Stimulated activated memory B cell treated with anti-CD40 and anti-IgM and Interleukin-4, amounts not matched to agents 10 μg/mL and 1 μg/mL and 100 μg/mL, for 72 hours (primary cell): Measurements from ENCODE around the gene TBC1D7.

Source experiments
- ATAC-seq: fragments of 150-1000 bp; cut with Tn5 transposase; 2 replicates; pipeline ENCODE4 v1.10.0; 2021
- H3K27ac Mint-ChIP-seq: one replicate; pipeline ENCODE4 v1.8.0; 2022; ENCODE audit warnings: mild to moderate bottlenecking, mixed read lengths
- H3K27me3 Mint-ChIP-seq: one replicate; pipeline ENCODE4 v1.8.0; 2022; ENCODE audit warnings: mixed read lengths
- H3K36me3 Mint-ChIP-seq: one replicate; pipeline ENCODE4 v1.8.0; 2022; ENCODE audit warnings: mixed read lengths
- H3K4me1 Mint-ChIP-seq: one replicate; pipeline ENCODE4 v1.8.0; 2022; ENCODE audit warnings: mixed read lengths
- H3K4me3 Mint-ChIP-seq: one replicate; pipeline ENCODE4 v1.8.0; 2022; ENCODE audit warnings: mild to moderate bottlenecking, moderate library complexity, mixed read lengths
- H3K9me3 Mint-ChIP-seq: one replicate; pipeline ENCODE4 v1.8.0; 2022; ENCODE audit warnings: mixed read lengths

Gene TBC1D7

GRCh38 chr6:13296536-13296997, 31.8 kb downstream of the TBC1D7 start:
- Mint-ChIP-seq H3K27me3 (no peaks in the 10 kb centered on the region), H3K4me1 (peaks cover 55% of the 10 kb centered on the region), H3K4me3 (no peak overlapping the region), H3K9me3 (no peaks in the 10 kb centered on the region), H3K27ac (peak overlapping the region; percentile 26), H3K36me3 (peaks cover 66% of the 10 kb centered on the region)
- ATAC-seq, result peak; percentile 42

- Mint-ChIP-seq H3K4me3 (no peak overlapping the region), H3K27ac (peak overlapping the region; percentile 54), H3K36me3 (peaks cover 60% of the 10 kb centered on the region), H3K4me1 (peaks cover 48% of the 10 kb centered on the region), H3K27me3 (no peaks in the 10 kb centered on the region), H3K9me3 (no peaks in the 10 kb centered on the region)
- no peak for ATAC-seq
These were observed 32.8 kb downstream of the TBC1D7 start for GRCh38 chr6:13295576-13295975.

GRCh38 chr6:13294499-13295069, 33.8 kb downstream of the TBC1D7 start:
- H3K9me3 Mint-ChIP-seq, result no peaks in the 10 kb centered on the region
- no peak overlapping the region for H3K4me3 Mint-ChIP-seq
- no peaks in the 10 kb centered on the region for H3K27me3 Mint-ChIP-seq
- ATAC-seq, result no peak
- H3K4me1 Mint-ChIP-seq, result peaks cover 38% of the 10 kb centered on the region
- peaks cover 58% of the 10 kb centered on the region for H3K36me3 Mint-ChIP-seq
- H3K27ac Mint-ChIP-seq, result peak overlapping the region; percentile 54

DNA sequence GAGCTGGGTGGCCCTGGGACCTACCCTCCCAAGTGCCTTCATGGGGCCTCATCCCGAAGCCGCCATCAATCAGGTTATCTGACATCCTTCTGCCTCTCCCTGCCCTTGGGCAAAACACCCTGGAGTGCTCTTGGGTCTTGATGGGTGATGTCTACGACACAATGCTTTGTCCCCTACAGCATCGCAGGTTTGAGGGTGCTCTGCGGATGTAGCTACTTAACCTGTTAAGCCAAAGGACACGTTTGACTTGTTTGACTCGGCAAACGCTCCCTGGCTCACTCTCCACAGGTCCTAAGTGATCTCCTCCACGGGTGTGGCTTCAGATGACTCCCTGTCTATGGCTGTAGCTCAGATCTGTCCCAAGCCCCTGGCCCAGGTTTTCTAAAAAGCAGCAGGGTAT, 35.6 kb downstream of the TBC1D7 start:
- peak overlapping the region; percentile 48 for H3K27ac Mint-ChIP-seq
- H3K27me3 Mint-ChIP-seq, result no peaks in the 10 kb centered on the region
- no peaks in the 10 kb centered on the region for H3K9me3 Mint-ChIP-seq
- H3K4me1 Mint-ChIP-seq, result peaks cover 29% of the 10 kb centered on the region
- peaks cover 58% of the 10 kb centered on the region for H3K36me3 Mint-ChIP-seq
- no peak for ATAC-seq
- no peak overlapping the region for H3K4me3 Mint-ChIP-seq

GRCh38 chr6:13290335-13290734, 38.0 kb downstream of the TBC1D7 start:
- Mint-ChIP-seq H3K4me1 (peaks cover 31% of the 10 kb centered on the region), H3K27ac (no peak overlapping the region), H3K36me3 (peaks cover 76% of the 10 kb centered on the region), H3K4me3 (no peak overlapping the region), H3K9me3 (no peaks in the 10 kb centered on the region), H3K27me3 (no peaks in the 10 kb centered on the region)
- no peak for ATAC-seq

DNA sequence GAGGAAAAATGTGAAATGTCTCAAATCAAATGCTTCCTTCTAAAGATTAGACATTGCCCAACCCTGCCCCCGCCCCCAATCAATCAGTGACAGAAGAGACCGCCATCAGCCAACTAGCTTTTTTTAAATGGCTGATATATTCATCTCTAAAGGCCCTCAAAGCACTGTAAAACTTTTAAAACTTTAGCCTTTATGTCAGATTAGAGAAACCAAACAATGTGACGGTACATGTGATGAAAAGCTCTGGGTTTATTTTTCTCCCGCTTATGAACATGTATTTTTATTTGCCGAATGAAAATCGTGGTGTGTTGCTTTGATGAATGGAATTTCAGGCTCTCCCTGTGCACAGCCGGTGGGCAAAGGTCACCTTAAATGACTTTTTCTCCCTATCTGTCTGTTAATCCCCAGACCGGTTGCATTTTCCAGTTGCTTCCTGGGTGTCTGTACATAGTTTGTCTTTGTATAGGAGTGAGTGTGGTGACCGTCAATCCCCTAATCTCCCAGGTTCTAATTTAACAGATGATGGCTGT, 38.5 kb downstream of the TBC1D7 start:
- H3K4me1 Mint-ChIP-seq, result peaks cover 31% of the 10 kb centered on the region
- H3K4me3 Mint-ChIP-seq, result no peak overlapping the region
- no peaks in the 10 kb centered on the region for H3K9me3 Mint-ChIP-seq
- H3K36me3 Mint-ChIP-seq, result peaks cover 76% of the 10 kb centered on the region
- no peak for ATAC-seq
- no peaks in the 10 kb centered on the region for H3K27me3 Mint-ChIP-seq
- no peak overlapping the region for H3K27ac Mint-ChIP-seq

DNA sequence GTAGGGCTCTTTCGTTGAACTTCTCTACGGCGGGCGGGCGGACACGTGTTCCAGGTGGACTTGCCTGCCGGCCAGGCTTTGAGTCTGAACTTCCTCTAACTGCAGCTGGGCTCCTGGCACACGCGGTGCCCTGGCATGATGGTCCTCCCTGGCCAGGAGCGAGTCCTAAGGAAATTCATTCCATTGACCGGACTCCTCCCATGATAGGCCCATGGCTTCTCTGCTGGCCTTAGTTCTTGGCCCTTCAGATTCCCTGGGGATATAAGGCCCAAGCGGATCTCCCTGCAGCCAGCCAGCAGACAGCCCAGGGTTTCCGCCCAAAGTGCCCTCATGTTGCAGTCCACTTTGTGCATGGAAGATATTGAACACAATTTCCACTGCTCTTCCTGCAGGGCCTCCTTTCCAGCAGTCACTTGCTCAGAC, 39.4 kb downstream of the TBC1D7 start:
- Mint-ChIP-seq H3K27me3 (no peaks in the 10 kb centered on the region), H3K4me3 (no peak overlapping the region), H3K27ac (no peak overlapping the region), H3K9me3 (no peaks in the 10 kb centered on the region), H3K36me3 (peaks cover 73% of the 10 kb centered on the region), H3K4me1 (peaks cover 31% of the 10 kb centered on the region)
- ATAC-seq, result no peak

DNA sequence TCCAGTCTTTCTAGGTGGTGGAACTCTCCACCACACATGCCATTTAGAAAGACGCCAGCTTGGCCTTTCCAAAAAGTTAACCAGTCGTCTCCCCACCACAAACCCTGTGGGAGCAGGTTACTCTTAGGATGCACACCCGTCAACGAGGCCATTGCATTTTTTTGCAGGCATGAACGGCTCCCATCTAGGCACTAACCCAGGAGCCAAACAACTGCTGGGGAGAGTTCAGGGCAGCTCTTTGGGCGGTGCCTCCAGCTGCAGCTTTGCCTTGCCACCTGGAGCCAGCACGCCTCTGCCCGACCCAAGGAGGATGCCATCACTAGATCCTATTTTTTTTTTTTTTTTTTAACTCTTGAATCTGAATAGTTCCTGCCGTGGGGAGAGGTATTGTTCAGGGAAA, 39.9 kb downstream of the TBC1D7 start:
- no peaks in the 10 kb centered on the region for H3K9me3 Mint-ChIP-seq
- H3K4me1 Mint-ChIP-seq, result peaks cover 36% of the 10 kb centered on the region
- ATAC-seq, result no peak
- peaks cover 73% of the 10 kb centered on the region for H3K36me3 Mint-ChIP-seq
- no peak overlapping the region for H3K4me3 Mint-ChIP-seq
- H3K27me3 Mint-ChIP-seq, result no peaks in the 10 kb centered on the region
- no peak overlapping the region for H3K27ac Mint-ChIP-seq

DNA sequence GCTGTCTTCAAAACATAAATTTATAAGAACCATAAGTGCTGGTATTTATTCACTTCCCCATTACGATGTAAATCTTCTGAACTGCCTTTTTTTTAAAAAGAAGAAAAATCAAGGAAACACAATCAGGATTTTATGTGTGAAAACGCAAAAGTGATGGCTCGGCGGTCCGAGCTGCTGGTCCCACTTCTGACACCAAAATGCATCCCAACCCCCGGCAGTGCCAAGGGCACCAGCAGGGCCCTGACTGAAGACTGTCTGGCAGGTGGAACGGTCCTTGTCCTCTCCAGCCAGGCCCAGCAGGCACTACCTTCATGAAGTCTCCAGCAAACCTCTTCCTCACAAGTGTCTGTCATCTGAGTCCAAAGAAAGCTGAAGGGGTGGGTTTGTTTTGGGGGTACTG, 41.2 kb downstream of the TBC1D7 start:
- H3K4me3 Mint-ChIP-seq, result no peak overlapping the region
- peaks cover 47% of the 10 kb centered on the region for H3K4me1 Mint-ChIP-seq
- H3K9me3 Mint-ChIP-seq, result no peaks in the 10 kb centered on the region
- peak overlapping the region; percentile 46 for H3K27ac Mint-ChIP-seq
- no peak for ATAC-seq
- H3K27me3 Mint-ChIP-seq, result no peaks in the 10 kb centered on the region
- H3K36me3 Mint-ChIP-seq, result peaks cover 76% of the 10 kb centered on the region

DNA sequence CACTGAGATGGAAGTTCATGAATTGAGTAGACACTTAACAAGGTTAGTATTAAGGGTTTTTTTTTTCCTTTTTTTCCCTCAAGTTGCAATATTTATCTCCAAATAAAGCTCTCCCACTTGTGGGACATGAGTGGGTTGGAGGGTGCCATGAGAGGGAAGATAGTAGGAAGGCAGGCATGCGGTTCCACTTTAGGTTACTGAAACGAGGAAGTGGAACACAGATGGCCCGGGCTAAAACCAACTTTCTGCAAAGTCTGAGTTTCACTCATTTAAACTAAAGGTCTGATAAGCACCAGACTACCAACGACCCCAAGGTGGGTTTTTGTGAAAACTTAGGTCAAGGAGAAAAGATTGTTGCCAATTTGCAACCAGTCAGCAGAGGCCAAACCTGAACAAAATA, 42.2 kb downstream of the TBC1D7 start:
- Mint-ChIP-seq H3K27ac (peak overlapping the region; percentile 46), H3K36me3 (peaks cover 85% of the 10 kb centered on the region), H3K4me1 (peaks cover 53% of the 10 kb centered on the region), H3K4me3 (peak overlapping the region; percentile 21), H3K27me3 (no peaks in the 10 kb centered on the region), H3K9me3 (no peaks in the 10 kb centered on the region)
- peak; percentile 82 for ATAC-seq

DNA sequence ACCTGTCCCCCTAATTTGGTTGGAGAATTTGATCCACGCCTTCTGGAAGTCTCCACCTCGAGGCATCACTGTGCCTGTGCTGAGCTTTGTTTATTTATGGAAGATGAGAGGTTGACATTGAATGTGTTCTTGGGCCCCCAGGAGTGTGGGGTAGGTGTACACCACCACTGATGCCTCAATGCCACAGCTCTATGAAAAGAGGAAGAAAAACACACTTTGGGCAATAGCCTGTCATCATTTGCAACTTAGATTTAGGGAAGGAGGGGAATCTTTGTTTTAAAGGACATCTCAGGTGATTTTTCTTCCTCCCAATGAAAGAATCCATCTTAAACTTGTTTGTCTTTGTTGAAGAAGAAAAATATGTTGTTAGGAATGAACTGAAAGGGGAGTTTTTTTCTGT, 42.6 kb downstream of the TBC1D7 start:
- H3K27ac Mint-ChIP-seq, result peak overlapping the region; percentile 46
- H3K27me3 Mint-ChIP-seq, result no peaks in the 10 kb centered on the region
- peak; percentile 78 for ATAC-seq
- peaks cover 57% of the 10 kb centered on the region for H3K4me1 Mint-ChIP-seq
- H3K36me3 Mint-ChIP-seq, result peaks cover 89% of the 10 kb centered on the region
- H3K4me3 Mint-ChIP-seq, result no peak overlapping the region
- H3K9me3 Mint-ChIP-seq, result no peaks in the 10 kb centered on the region

DNA sequence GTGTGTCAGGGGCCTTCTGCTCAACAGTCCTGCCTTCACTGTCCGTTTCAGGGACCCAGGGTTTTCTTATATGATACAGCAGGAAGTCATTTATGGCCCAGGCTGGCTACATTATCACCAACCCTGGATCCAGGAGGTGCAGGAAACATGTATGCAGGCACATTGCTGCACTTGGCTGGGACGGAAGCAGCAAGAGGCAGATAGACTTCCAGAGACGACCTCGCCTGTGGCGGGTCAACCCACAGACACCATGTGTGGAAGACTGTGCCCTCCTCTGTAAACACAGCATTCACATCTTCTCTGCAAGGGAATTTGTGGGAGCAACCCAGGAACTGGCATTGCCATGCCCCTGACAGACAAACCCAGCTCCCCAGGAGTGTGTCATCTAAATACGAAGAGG, 43.7 kb downstream of the TBC1D7 start:
- no peaks in the 10 kb centered on the region for H3K27me3 Mint-ChIP-seq
- no peaks in the 10 kb centered on the region for H3K9me3 Mint-ChIP-seq
- peaks cover 62% of the 10 kb centered on the region for H3K4me1 Mint-ChIP-seq
- H3K36me3 Mint-ChIP-seq, result peaks cover 81% of the 10 kb centered on the region
- no peak for ATAC-seq
- no peak overlapping the region for H3K4me3 Mint-ChIP-seq
- H3K27ac Mint-ChIP-seq, result peak overlapping the region; percentile 46

DNA sequence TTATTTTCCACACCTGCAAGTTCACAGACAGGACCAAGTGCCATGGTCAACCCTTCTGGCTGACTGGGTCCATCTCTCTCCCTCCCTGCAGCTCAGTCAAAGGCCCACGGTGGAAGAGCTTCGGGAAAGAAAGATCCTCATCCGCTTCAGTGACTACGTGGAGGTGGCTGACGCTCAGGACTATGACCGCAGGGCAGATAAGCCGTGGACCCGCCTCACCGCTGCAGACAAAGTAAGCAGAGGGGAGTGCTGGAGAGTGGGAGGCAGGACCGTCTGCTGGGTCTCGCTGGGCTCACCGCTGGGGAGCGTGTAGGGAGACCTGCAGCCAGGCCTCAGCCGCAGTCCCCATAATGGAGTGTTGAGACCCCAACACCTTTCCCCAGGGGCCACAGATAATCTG, 45.0 kb downstream of the TBC1D7 start:
- H3K9me3 Mint-ChIP-seq, result no peaks in the 10 kb centered on the region
- H3K27ac Mint-ChIP-seq, result peak overlapping the region; percentile 2
- peaks cover 78% of the 10 kb centered on the region for H3K36me3 Mint-ChIP-seq
- ATAC-seq, result no peak
- peaks cover 72% of the 10 kb centered on the region for H3K4me1 Mint-ChIP-seq
- H3K4me3 Mint-ChIP-seq, result no peak overlapping the region
- H3K27me3 Mint-ChIP-seq, result no peaks in the 10 kb centered on the region

DNA sequence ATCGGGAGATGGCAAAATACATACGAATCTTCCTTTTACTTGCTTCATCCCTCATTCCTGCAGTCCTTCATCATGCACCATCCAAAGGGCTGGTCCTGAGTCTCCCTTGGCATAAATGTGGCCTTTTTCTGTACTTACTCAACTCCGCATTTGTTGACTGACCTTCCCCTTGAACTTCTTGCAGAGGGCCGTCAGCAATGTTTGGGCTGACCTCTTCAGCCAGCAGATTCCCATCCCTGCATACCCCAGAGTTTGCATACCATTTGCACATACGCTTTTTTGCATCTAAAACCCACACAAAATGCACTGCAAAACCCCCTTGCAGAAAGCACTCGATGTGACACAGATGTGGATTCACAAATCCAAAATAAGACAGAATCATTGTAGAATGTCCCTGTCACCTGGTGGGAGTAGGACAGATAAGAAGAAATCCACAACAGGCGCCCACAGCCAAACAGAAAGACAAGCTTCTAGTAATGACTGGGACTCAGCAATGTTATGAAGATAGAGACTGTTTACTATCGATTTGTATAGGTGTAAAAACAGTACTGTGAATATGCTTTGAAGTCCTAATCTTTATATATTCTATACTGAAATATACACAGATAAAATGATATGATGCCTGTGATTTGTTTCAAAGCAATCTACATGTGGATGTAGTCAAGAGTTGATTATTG, 45.8 kb downstream of the TBC1D7 start:
- Mint-ChIP-seq H3K27ac (peak overlapping the region; percentile 25), H3K4me1 (peaks cover 79% of the 10 kb centered on the region), H3K4me3 (no peak overlapping the region), H3K9me3 (no peaks in the 10 kb centered on the region), H3K36me3 (peaks cover 77% of the 10 kb centered on the region), H3K27me3 (no peaks in the 10 kb centered on the region)
- no peak for ATAC-seq

DNA sequence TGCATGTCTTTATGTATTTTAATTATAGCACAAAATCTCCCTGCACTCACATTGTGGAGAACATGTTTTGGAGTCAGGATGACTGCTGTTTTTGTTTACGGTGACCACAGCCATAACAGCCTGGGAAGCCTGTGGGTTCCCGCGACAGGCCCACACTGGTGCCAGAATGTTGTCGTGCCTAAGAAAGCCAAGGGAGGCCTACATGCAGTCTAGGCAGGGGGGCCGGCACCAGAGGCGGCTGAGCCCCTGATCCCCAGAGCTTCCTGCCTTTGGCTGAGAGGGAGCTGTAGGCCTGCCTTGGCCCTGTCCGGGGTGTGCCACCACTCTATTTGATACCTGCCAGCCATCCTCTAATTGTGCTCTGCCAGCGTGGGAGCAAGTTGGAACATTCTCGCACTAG, 46.7 kb downstream of the TBC1D7 start:
- ATAC-seq, result no peak
- peaks cover 77% of the 10 kb centered on the region for H3K36me3 Mint-ChIP-seq
- H3K27me3 Mint-ChIP-seq, result no peaks in the 10 kb centered on the region
- no peak overlapping the region for H3K4me3 Mint-ChIP-seq
- H3K27ac Mint-ChIP-seq, result no peak overlapping the region
- peaks cover 80% of the 10 kb centered on the region for H3K4me1 Mint-ChIP-seq
- no peaks in the 10 kb centered on the region for H3K9me3 Mint-ChIP-seq

DNA sequence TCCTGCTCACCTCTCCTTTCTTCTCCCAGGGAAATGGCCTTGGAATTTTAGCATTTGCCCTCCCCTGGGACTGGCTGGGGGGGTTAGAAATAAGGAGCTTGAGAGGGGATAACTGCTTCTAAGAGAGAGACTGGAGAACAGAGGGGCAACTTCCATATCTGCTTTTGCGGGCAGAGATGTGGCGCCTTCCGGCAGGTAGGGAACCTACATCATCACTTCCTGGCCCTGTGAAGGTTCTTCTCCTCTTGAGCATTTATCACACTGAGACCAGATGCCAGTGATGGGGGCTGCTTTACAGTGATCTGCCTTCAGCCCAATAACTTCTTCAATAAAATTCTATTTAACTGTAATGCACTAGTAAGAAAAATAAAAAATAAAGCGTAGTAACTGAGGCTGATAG, 48.1 kb downstream of the TBC1D7 start:
- Mint-ChIP-seq H3K27me3 (no peaks in the 10 kb centered on the region), H3K36me3 (peaks cover 70% of the 10 kb centered on the region), H3K4me1 (peaks cover 77% of the 10 kb centered on the region), H3K4me3 (no peak overlapping the region), H3K27ac (no peak overlapping the region), H3K9me3 (no peaks in the 10 kb centered on the region)
- ATAC-seq, result peak; percentile 40
